Urinary bladder (tissue), 4 donors: ENCODE results near the gene OPTC. TPM values are rescaled to one million over a fixed set of nuclear protein-coding genes. Genes with fewer than 3 reads are reported as not detected.
A peak's percentile ranks its signal among the peaks of the same experiment; 100 is the strongest.

ENCODE experiments used
- DNase-seq: peaks from one replicate; pipeline ENCODE4 v3.0.0-alpha.2; 2015; ENCODE audit errors: extremely low spot score
- H3K27ac ChIP-seq: one replicate; pipeline ENCODE4 v1.5.1; 2013; ENCODE audit warnings: low read depth, mild to moderate bottlenecking, moderate library complexity
- H3K36me3 ChIP-seq: one replicate; pipeline ENCODE4 v1.6.1; 2013; ENCODE audit warnings: mild to moderate bottlenecking, moderate library complexity; ENCODE audit not compliant: insufficient read depth
- H3K4me1 ChIP-seq: one replicate; pipeline ENCODE4 v1.6.1; 2013; ENCODE audit warnings: mild to moderate bottlenecking, moderate library complexity; ENCODE audit not compliant: insufficient read depth
- H3K4me3 ChIP-seq: one replicate; pipeline ENCODE4 v1.5.1; 2013; ENCODE audit warnings: low read depth, low read length
- WGBS: extraction: QIAGEN DNeasy Blood & Tissue Kit; methylation state at CpG from one replicate; pipeline ENCODE4 v1.1.7; 2013; 5-methylcytosine and 5-hydroxymethylcytosine counted together
- polyA plus RNA-seq: library from polyadenylated mRNA; stranded (reverse); fragments of 200-250 nt; gene quantifications from one replicate; pipeline ENCODE4 v1.2.3, GENCODE V29; 2013
- total RNA-seq: library from RNA; depleted of rRNA; stranded (reverse); fragments of >200 nt; gene quantifications from one replicate; pipeline ENCODE4 v1.2.3, GENCODE V29; 2014
- donor health status: healthy with polysubstance abuse.
- donor health status: healthy.

The OPTC gene
- total and polyA plus RNA-seq, 2 donors: 0.05 TPM; not detected in 1

- no peak for DNase-seq
- Histone ChIP-seq H3K4me3 (no peak overlapping the region), H3K27ac (no peak overlapping the region), H3K36me3 (no peaks in the 10 kb centered on the region), H3K4me1 (no peaks in the 10 kb centered on the region)
- WGBS: 51% methylated on average over 4 of the region's 4 CpGs
Measured at GRCh38 chr1:203473281-203473680, 20.7 kb upstream of the OPTC start.

GRCh38 chr1:203473781-203474305, 20.1 kb upstream of the OPTC start:
- Histone ChIP-seq H3K4me3 (no peak overlapping the region), H3K4me1 (no peaks in the 10 kb centered on the region), H3K27ac (no peak overlapping the region), H3K36me3 (no peaks in the 10 kb centered on the region)
- no peak for DNase-seq
- WGBS: 79% methylated on average over 9 of the region's 9 CpGs

- peak within 1 kb of the TSS; percentile 34 for H3K4me3 ChIP-seq
- H3K4me1 ChIP-seq: no peaks in the 10 kb centered on the region
- no peak for DNase-seq
- H3K27ac ChIP-seq: no peak within 1 kb of the TSS
- WGBS: 11% methylated on average over 8 of the region's 8 CpGs
- H3K36me3 ChIP-seq: no peaks in the 10 kb centered on the region
Measured at GRCh38 chr1:203475012-203475981, 18.7 kb upstream of the OPTC start, which contains the start of gene PRELP. PRELP (plus strand) TSS chr1:203475806; CDS start chr1:203483185, 7,379 bp downstream.

- no peak for DNase-seq
- Histone ChIP-seq H3K4me3 (peak overlapping the region; percentile 34), H3K27ac (no peak overlapping the region), H3K4me1 (no peaks in the 10 kb centered on the region), H3K36me3 (no peaks in the 10 kb centered on the region)
- 30% methylated on average over 9 of the region's 9 CpGs for WGBS
Measured at GRCh38 chr1:203476216-203476814, 17.6 kb upstream of the OPTC start.

GRCh38 chr1:203477748-203478147, 16.2 kb upstream of the OPTC start:
- H3K4me1 ChIP-seq: no peaks in the 10 kb centered on the region
- no peaks in the 10 kb centered on the region for H3K36me3 ChIP-seq
- H3K4me3 ChIP-seq: peak overlapping the region; percentile 34
- DNase-seq: no peak
- 83% methylated on average over 3 of the region's 3 CpGs for WGBS
- H3K27ac ChIP-seq: peak overlapping the region; percentile 39

GRCh38 chr1:203478231-203478630, 15.7 kb upstream of the OPTC start:
- H3K4me3 ChIP-seq: no peak overlapping the region
- WGBS: 32% methylated on average over 3 of the region's 3 CpGs
- DNase-seq: no peak
- no peaks in the 10 kb centered on the region for H3K4me1 ChIP-seq
- H3K36me3 ChIP-seq: no peaks in the 10 kb centered on the region
- peak overlapping the region; percentile 54 for H3K27ac ChIP-seq

- no peaks in the 10 kb centered on the region for H3K4me1 ChIP-seq
- no peaks in the 10 kb centered on the region for H3K36me3 ChIP-seq
- 76% methylated on average over 5 of the region's 5 CpGs for WGBS
- DNase-seq: no peak
- no peak overlapping the region for H3K27ac ChIP-seq
- no peak overlapping the region for H3K4me3 ChIP-seq
Measured at GRCh38 chr1:203478986-203479385, 15.0 kb upstream of the OPTC start.

- no peak overlapping the region for H3K27ac ChIP-seq
- H3K36me3 ChIP-seq: no peaks in the 10 kb centered on the region
- H3K4me1 ChIP-seq: no peaks in the 10 kb centered on the region
- WGBS: 49% methylated on average over 2 of the region's 2 CpGs
- no peak for DNase-seq
- no peak overlapping the region for H3K4me3 ChIP-seq
Measured at GRCh38 chr1:203479646-203480045, 14.3 kb upstream of the OPTC start.

- DNase-seq: no peak
- no peaks in the 10 kb centered on the region for H3K4me1 ChIP-seq
- no peak overlapping the region for H3K4me3 ChIP-seq
- 31% methylated on average over 2 of the region's 2 CpGs for WGBS
- no peaks in the 10 kb centered on the region for H3K36me3 ChIP-seq
- peak overlapping the region; percentile 54 for H3K27ac ChIP-seq
Measured at GRCh38 chr1:203480084-203480483, 13.9 kb upstream of the OPTC start.

GRCh38 chr1:203480525-203481084, 13.3 kb upstream of the OPTC start:
- no peak for DNase-seq
- no peaks in the 10 kb centered on the region for H3K4me1 ChIP-seq
- peak overlapping the region; percentile 54 for H3K27ac ChIP-seq
- no peaks in the 10 kb centered on the region for H3K36me3 ChIP-seq
- no peak overlapping the region for H3K4me3 ChIP-seq
- 8% methylated on average over 6 of the region's 6 CpGs for WGBS

- Histone ChIP-seq H3K27ac (no peak overlapping the region), H3K4me3 (no peak overlapping the region), H3K4me1 (no peaks in the 10 kb centered on the region), H3K36me3 (no peaks in the 10 kb centered on the region)
- 46% methylated on average over 1 of the region's 1 CpG for WGBS
- DNase-seq: no peak
Measured at GRCh38 chr1:203481196-203481595, 12.8 kb upstream of the OPTC start.

GRCh38 chr1:203486618-203487370, 7.2 kb upstream of the OPTC start:
- no peaks in the 10 kb centered on the region for H3K36me3 ChIP-seq
- DNase-seq: no peak
- H3K4me3 ChIP-seq: no peak overlapping the region
- whole genome bisulfite sequencing: 79% methylated on average over 28 of the region's 28 CpGs
- peak overlapping the region; percentile 52 for H3K27ac ChIP-seq
- H3K4me1 ChIP-seq: no peaks in the 10 kb centered on the region

- H3K36me3 ChIP-seq: no peaks in the 10 kb centered on the region
- 86% methylated on average over 7 of the region's 7 CpGs for WGBS
- H3K4me3 ChIP-seq: no peak overlapping the region
- no peak for DNase-seq
- no peaks in the 10 kb centered on the region for H3K4me1 ChIP-seq
- no peak overlapping the region for H3K27ac ChIP-seq
Measured at GRCh38 chr1:203488539-203488938, 5.4 kb upstream of the OPTC start.
